Activated T-helper 17 cell treated with anti-CD3 and anti-CD28 coated beads, Interleukin-2, amount 50 U/mL, for 72 hours (primary cell): ENCODE data around the gene C8A. TPM values are rescaled to one million over a fixed set of nuclear protein-coding genes. Genes with fewer than 3 reads are reported as not detected.

Source experiments
- ATAC-seq: fragments of 150-1000 bp; cut with Tn5 transposase; replicated peaks from 2 replicates; pipeline ENCODE4 v1.10.0; 2021; ENCODE audit warnings: mild to moderate bottlenecking, moderate library complexity
- H3K27ac Mint-ChIP-seq: one replicate; pipeline ENCODE4 v1.8.0; 2022; ENCODE audit warnings: mixed read lengths
- H3K27me3 Mint-ChIP-seq: one replicate; pipeline ENCODE4 v1.8.0; 2022; ENCODE audit warnings: mixed read lengths
- H3K36me3 Mint-ChIP-seq: one replicate; pipeline ENCODE4 v1.8.0; 2022; ENCODE audit warnings: low read depth, mild to moderate bottlenecking, mixed read lengths
- H3K4me1 Mint-ChIP-seq: one replicate; pipeline ENCODE4 v1.8.0; 2022; ENCODE audit warnings: mixed read lengths
- H3K4me3 Mint-ChIP-seq: one replicate; pipeline ENCODE4 v1.8.0; 2022; ENCODE audit warnings: mild to moderate bottlenecking, mixed read lengths
- H3K9me3 Mint-ChIP-seq: one replicate; pipeline ENCODE4 v1.8.0; 2022; ENCODE audit warnings: mixed read lengths
- total RNA-seq, 2 donors: library from RNA; stranded (reverse); gene quantifications; one replicate each; pipeline ENCODE4 v1.2.3, GENCODE V29; 2022

Gene C8A
- total RNA-seq, 2 donors from 2014 or later, result not detected

DNA sequence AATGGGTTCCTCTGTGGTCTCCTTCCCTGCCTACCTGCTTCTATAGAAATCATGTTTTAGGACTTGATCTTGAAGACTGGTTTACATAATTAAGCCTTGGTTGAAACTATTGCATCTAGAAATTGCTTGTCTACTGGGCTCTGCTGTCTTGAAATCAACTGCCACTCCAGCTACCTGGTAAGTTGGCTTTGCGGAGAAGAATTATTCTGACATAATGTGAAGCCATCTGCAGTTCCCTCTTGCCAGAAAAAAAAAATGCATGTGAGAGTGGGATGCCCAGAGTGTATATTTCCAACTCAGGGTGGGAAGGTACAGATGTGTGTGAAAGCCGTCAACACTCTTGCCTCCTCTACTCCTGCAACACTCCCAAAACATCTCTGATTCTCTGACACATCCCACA, 84.0 kb downstream of the C8A start:
- no peaks in the 10 kb centered on the region for H3K9me3 Mint-ChIP-seq
- ATAC-seq, result no peak
- H3K4me1 Mint-ChIP-seq, result no peaks in the 10 kb centered on the region
- no peak overlapping the region for H3K27ac Mint-ChIP-seq
- H3K36me3 Mint-ChIP-seq, result no peaks in the 10 kb centered on the region
- H3K27me3 Mint-ChIP-seq, result peaks cover 15% of the 10 kb centered on the region
- H3K4me3 Mint-ChIP-seq, result no peak overlapping the region

DNA sequence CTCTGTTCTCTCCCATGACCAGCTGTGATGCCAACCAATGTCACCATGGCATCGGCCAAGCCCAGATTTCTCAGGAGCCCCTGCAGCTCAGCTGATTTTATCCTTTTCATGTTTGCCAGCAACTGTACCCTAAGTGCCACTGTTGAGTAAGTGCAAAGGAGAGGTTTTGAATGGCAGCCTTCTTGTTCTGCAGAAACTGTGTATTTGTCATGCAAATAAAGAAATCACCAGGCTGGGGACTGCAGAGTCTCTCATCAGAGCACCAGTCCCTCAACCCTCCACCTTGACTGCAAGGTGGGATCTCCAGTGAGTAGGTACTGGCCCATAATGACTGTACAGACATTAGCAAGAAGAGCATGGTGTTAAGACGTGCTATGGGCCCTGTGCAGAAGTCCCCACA, 84.6 kb downstream of the C8A start:
- H3K27me3 Mint-ChIP-seq, result peaks cover 15% of the 10 kb centered on the region
- H3K4me3 Mint-ChIP-seq, result no peak overlapping the region
- H3K4me1 Mint-ChIP-seq, result no peaks in the 10 kb centered on the region
- H3K27ac Mint-ChIP-seq, result no peak overlapping the region
- no peak for ATAC-seq
- no peaks in the 10 kb centered on the region for H3K9me3 Mint-ChIP-seq
- no peaks in the 10 kb centered on the region for H3K36me3 Mint-ChIP-seq

DNA sequence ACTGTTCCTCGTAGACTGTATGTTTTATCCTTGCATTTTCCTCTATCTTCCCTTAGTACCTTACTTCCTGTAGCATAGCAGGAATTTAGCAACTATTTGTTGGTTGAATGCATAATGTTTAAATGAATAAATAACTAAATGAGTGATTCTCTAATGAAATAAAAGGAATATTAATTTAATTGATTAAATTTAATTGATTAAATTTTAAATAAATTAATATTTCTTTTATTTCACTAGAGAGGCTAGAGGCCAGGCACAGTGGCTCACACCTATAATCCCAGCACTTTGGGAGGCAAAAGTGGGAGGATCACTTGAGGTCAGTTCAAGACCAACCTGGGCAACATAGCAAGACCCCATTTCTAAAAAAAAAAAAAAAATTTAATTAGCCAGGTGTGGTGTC, 85.4 kb downstream of the C8A start:
- H3K9me3 Mint-ChIP-seq, result no peaks in the 10 kb centered on the region
- H3K36me3 Mint-ChIP-seq, result no peaks in the 10 kb centered on the region
- no peak overlapping the region for H3K4me3 Mint-ChIP-seq
- no peak for ATAC-seq
- no peaks in the 10 kb centered on the region for H3K4me1 Mint-ChIP-seq
- H3K27ac Mint-ChIP-seq, result no peak overlapping the region
- peaks cover 15% of the 10 kb centered on the region for H3K27me3 Mint-ChIP-seq

DNA sequence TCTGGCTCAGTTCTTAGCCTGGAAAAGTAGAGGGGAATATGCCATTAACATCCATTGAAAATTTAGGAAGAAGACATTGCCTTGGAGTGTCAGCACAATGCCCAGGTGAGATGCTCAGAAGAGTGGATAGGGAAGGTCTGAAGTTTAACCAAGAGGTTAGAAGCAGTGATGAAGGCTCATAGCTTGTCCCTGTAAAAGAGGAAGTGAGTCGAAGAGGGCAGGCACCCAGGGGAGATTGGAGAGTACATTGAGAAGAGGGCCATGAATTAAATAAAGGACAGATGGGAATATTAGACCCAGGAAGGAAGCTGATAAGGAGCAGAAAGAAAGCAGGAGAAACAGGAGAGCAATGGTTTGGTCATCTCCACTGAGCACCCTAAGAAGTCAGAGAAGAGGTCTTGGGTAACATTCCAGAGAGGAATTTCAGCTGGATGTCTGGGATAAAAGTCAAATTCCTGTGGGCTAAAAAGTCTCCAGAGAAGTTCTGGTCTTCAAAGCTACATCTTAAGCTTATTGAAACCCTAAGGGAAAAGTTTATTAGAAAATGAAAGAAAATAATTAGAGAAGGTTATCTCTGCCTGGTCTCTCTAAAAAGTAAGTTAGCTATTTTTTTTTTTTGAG, 93.9 kb downstream of the C8A start:
- H3K36me3 Mint-ChIP-seq, result no peaks in the 10 kb centered on the region
- no peaks in the 10 kb centered on the region for H3K4me1 Mint-ChIP-seq
- ATAC-seq, result no peak

DNA sequence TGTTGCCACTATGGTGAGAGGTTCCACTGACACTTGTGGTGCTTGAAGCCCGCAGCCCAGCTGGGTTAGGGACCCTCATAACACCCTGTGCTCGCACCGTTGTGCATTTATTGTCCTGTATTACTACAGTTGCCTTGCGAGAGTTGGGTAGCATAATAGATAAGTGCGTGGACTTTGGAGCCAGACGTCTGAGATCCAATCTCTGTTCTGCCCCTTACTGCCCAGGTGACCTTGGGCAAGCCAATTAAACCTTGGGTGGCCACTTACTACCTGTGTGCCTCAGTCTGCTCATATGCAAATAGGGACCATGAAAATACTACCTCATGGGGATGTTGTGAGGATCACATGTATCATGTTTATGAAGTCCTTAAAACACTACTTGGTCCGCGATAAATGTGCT, 97.9 kb downstream of the C8A start:
- Mint-ChIP-seq H3K9me3 (peaks cover 5% of the 10 kb centered on the region), H3K4me3 (no peak overlapping the region)
- no peak for ATAC-seq

More for the DNA sequence above, 93.9 kb downstream of the C8A start:
- Mint-ChIP-seq H3K27me3 (peaks cover 4% of the 10 kb centered on the region), H3K4me3 (no peak overlapping the region), H3K9me3 (peaks cover 5% of the 10 kb centered on the region), H3K27ac (no peak overlapping the region)

DNA sequence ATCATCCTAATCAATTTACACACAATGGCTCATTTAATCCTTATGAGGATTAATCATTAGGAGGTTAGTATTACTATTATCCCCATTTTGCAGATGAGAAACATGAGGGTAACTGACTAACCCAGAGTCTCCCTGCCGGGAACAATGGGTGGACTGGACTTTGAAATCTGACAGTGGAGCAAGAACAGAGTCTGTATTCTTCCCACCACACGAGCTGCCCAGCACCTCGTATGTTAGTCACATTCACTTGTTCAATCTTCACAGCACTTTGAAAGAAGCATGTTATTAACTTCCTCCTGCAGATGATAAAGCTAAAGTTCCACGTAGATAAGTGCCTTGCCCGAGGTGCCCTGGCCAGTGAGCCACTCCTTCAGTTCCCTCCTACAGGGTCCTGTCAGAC, 98.8 kb downstream of the C8A start:
- H3K4me1 Mint-ChIP-seq, result no peaks in the 10 kb centered on the region

More for the DNA sequence above, 97.9 kb downstream of the C8A start:
- Mint-ChIP-seq H3K27me3 (peaks cover 10% of the 10 kb centered on the region), H3K4me1 (no peaks in the 10 kb centered on the region), H3K27ac (no peak overlapping the region), H3K36me3 (no peaks in the 10 kb centered on the region)

DNA sequence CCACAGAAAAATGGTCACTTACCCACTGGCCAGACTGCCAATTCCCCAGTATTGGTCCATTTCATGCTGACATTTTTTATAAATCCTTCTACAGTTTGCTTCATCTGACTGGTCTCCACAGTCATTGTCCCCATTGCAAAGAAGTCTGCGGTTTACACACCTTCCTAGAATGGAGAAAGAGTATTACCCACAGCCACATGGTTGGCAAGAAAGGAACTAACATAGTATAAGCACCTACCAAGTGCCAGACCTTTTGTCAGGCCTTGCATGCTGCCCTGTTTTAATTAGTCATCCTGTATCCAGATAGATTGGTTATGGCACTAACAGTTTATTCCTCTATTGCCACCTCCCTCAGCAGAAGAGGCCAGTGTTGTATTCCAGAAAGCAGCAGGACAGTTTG, 100.1 kb downstream of the C8A start:
- H3K9me3 Mint-ChIP-seq, result peaks cover 5% of the 10 kb centered on the region
- no peak overlapping the region for H3K4me3 Mint-ChIP-seq
- no peak overlapping the region for H3K27ac Mint-ChIP-seq
- no peak for ATAC-seq
- no peaks in the 10 kb centered on the region for H3K4me1 Mint-ChIP-seq
- H3K36me3 Mint-ChIP-seq, result no peaks in the 10 kb centered on the region
- H3K27me3 Mint-ChIP-seq, result peaks cover 16% of the 10 kb centered on the region

More for the DNA sequence above, 98.8 kb downstream of the C8A start:
- peaks cover 5% of the 10 kb centered on the region for H3K9me3 Mint-ChIP-seq
- peaks cover 16% of the 10 kb centered on the region for H3K27me3 Mint-ChIP-seq
- no peaks in the 10 kb centered on the region for H3K36me3 Mint-ChIP-seq
- H3K4me3 Mint-ChIP-seq, result no peak overlapping the region
- no peak for ATAC-seq
- H3K27ac Mint-ChIP-seq, result no peak overlapping the region

DNA sequence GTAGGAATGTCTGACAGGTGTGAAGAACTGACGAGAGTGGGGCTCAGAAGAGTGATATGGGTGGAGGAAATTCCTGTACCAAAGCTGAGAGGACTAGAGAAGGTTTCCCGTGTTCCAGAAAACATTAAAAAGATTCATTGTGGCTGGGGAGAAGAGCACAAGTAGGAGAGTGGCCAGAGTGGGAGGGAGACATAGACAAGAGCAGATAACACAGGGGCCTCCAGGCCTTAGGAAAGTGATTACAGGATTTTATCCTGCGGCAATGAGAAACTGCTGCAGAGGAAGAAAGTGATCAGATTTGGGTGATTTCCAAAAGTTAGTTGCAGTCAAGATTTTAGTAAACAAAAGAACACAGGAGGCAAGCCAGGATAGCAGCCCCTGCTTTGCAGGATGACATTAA, 103.3 kb downstream of the C8A start:
- no peak for ATAC-seq
- Mint-ChIP-seq H3K9me3 (no peaks in the 10 kb centered on the region), H3K4me1 (no peaks in the 10 kb centered on the region), H3K27ac (no peak overlapping the region), H3K4me3 (no peak overlapping the region), H3K36me3 (no peaks in the 10 kb centered on the region), H3K27me3 (peaks cover 12% of the 10 kb centered on the region)

DNA sequence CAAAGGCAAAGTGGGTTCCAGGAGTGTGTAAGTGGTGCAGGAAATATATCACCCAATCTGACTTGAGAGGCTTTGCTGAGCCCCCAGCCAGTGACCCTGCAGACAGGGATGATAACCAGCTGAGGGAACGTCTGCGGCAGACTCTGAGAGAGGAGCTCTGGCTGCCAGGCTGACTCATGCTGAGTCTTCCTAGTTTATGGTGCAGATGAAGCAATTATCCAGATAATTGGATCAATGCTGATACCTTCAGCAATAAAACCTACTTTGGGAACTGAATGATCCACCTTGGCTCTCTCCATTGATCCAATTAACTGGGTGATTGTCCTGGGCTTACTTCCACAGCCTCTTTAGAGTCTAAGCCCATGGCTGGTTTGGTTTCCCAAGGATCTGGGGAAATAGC, 103.9 kb downstream of the C8A start:
- H3K27ac Mint-ChIP-seq, result no peak overlapping the region
- H3K36me3 Mint-ChIP-seq, result no peaks in the 10 kb centered on the region
- no peaks in the 10 kb centered on the region for H3K9me3 Mint-ChIP-seq
- H3K4me3 Mint-ChIP-seq, result no peak overlapping the region
- peaks cover 12% of the 10 kb centered on the region for H3K27me3 Mint-ChIP-seq
- ATAC-seq, result no peak
- no peaks in the 10 kb centered on the region for H3K4me1 Mint-ChIP-seq

DNA sequence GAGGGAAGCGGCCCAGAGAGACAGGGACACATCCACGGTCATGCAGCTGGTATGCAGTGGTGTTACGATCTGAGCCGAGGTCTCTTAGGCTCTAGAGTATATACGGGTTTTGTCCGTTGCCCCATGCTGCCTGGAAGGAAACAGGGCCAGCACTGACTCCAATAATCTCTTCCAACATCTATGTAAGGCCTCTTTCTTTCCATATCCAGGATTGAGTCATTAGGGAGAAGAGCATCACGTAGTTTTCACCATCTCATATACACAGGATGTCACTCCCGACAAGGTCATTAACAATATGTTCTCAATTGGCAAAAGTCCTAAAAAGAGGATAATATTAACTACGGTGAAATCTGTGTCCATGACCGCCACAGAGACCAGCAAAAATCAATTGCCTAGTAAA, 106.8 kb downstream of the C8A start:
- Mint-ChIP-seq H3K36me3 (no peaks in the 10 kb centered on the region), H3K4me3 (no peak overlapping the region), H3K27ac (no peak overlapping the region), H3K9me3 (no peaks in the 10 kb centered on the region), H3K27me3 (peaks cover 11% of the 10 kb centered on the region), H3K4me1 (no peaks in the 10 kb centered on the region)
- no peak for ATAC-seq

DNA sequence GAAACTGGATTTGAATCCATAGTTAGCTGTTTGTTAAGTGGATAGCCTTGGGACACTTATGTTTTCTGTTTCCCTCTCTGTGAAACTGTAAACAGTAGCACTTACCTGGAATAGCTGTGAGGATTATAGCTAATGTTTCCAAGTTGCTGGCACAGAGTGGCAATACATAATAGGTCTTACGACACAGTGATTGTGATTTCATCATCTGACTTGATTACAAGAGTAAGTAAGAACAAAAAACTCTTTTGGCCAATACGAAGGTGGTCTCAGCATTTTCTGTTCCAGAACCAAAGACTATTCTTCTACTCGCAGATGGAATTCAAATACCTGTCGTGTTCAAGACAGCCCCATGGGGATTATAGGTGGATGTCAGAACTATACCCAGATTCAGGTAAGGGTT, 109.1 kb downstream of the C8A start:
- peaks cover 7% of the 10 kb centered on the region for H3K27me3 Mint-ChIP-seq
- no peak for ATAC-seq
- H3K4me3 Mint-ChIP-seq, result no peak overlapping the region
- H3K9me3 Mint-ChIP-seq, result peaks cover 2% of the 10 kb centered on the region
- H3K4me1 Mint-ChIP-seq, result no peaks in the 10 kb centered on the region
- no peak overlapping the region for H3K27ac Mint-ChIP-seq
- H3K36me3 Mint-ChIP-seq, result no peaks in the 10 kb centered on the region

DNA sequence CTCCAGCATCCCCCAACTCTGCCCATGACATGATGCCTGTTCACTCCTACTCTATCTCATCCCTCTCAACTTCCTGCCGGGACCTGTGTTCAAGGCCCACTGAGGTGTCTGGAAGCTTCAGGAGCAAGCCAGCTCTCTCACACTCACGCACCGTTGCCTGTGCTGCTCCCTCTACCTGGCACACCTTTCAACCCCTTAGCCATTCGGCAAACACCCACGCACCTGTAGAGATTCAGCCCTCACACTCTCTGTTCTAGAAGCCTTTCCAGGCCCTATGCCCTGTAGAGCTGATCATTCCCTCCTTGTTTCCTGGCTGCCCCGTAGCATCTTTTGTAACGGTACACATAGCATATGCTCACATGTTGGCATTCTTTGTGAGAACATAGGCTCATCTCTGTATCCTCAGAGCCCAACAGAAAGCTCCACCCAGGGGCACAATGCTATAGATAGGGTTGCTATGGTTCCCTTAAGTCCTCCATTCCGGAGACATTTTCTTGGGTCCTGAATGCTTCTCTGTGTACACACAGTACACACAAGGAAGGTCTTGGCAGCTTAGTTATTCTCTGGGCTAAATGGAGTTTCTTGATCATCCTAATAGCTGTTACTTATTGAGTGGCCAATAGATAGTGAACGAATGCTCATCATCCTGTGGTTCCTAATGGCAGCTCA, 109.9 kb downstream of the C8A start:
- Mint-ChIP-seq H3K36me3 (no peaks in the 10 kb centered on the region), H3K27ac (no peak overlapping the region), H3K27me3 (peaks cover 8% of the 10 kb centered on the region), H3K4me1 (no peaks in the 10 kb centered on the region), H3K9me3 (peaks cover 3% of the 10 kb centered on the region), H3K4me3 (no peak overlapping the region)
- no peak for ATAC-seq

DNA sequence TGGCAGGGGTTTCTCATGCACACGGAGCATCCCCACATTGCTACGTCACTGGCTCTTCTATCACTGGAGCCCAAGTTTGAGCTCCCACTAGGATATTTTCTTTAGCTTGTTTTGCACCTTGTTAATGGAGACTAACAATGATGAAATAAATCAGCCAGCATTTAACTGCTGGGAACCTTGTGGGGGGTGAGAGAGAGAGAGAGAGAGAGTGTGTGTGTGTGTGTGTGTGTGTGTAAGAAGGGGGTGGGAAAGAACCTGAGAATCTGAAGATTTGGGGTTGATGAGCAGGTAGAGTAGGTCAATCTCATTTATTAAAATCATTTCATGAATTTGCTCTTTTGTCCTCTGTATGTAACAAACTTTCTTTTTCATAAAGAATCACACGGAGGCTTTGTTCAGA, 110.6 kb downstream of the C8A start:
- H3K9me3 Mint-ChIP-seq, result peaks cover 3% of the 10 kb centered on the region
- no peak overlapping the region for H3K27ac Mint-ChIP-seq
- no peak overlapping the region for H3K4me3 Mint-ChIP-seq
- peaks cover 9% of the 10 kb centered on the region for H3K27me3 Mint-ChIP-seq
- no peaks in the 10 kb centered on the region for H3K4me1 Mint-ChIP-seq
- H3K36me3 Mint-ChIP-seq, result no peaks in the 10 kb centered on the region
- ATAC-seq, result no peak

DNA sequence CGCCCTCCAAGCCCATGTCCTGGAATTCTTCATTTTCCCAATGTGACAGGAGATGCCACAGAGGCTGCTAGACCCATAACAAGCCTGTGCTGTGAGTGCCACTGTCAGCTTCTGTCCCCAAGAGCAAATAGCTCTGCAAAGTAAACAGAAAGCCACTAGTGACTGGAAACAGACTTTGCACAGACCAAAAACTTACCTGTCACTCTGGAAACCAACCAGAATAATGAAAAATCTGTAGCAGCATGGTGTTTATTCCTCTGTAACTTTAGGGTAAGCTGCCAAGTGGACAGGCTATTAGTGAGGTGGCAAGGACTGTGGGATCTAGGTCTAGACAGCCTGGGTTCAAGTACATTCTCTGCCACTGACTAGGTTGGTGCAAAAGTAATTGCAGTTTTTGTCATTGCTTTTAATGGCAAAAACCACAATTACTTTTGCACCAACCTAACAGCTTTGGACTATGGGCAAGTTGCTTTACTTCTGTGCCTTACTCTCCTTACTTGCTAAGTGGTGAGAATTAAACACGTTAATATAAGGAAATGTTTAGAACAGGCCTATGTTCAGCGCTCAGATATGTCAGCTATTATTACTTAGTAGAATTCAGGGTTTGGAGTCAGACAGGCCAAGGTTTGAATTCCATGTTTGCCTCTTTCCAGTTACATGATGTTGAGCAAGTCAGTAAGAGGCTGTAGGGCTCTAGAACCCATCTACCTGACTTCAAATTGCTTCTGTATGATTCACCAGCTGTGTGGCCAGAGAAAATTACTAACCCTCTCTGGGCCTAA, 111.5 kb downstream of the C8A start, which contains the start of gene C8B:
C8B (minus strand) TSS at position 100 of the 782 bp plus-strand sequence; CDS start at position 33, 67 bp downstream.
- H3K36me3 Mint-ChIP-seq, result no peaks in the 10 kb centered on the region
- H3K9me3 Mint-ChIP-seq, result peaks cover 3% of the 10 kb centered on the region
- H3K4me1 Mint-ChIP-seq, result no peaks in the 10 kb centered on the region
- peaks cover 13% of the 10 kb centered on the region for H3K27me3 Mint-ChIP-seq
- no peak within 1 kb of the TSS for H3K4me3 Mint-ChIP-seq
- no peak within 1 kb of the TSS for H3K27ac Mint-ChIP-seq
- no peak for ATAC-seq

DNA sequence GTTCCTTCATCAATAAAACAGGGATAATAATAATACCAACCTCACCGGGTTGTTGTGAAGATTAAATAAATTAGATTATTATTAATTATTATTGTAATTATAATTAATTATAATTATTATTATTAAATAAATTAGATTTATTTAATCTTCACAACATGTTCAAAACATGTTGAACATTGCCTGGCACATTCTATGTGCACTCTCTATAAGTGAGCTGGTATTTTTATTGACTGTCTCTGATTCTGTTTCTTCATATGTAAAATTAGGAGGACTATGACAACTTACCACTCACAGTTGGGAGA, 112.1 kb downstream of the C8A start:
- Mint-ChIP-seq H3K4me1 (no peaks in the 10 kb centered on the region), H3K9me3 (peaks cover 3% of the 10 kb centered on the region), H3K36me3 (no peaks in the 10 kb centered on the region), H3K4me3 (no peak overlapping the region), H3K27ac (no peak overlapping the region), H3K27me3 (peaks cover 13% of the 10 kb centered on the region)
- no peak for ATAC-seq
